Measurements from ENCODE around the gene KCNK10. TPM values are rescaled to one million over a fixed set of nuclear protein-coding genes. Genes with fewer than 3 reads are reported as not detected.

Gene KCNK10
- total RNA-seq, 1 donor from 2014 or later: 0.24 TPM

- Mint-ChIP-seq H3K4me1 (ENCODE audit: low read depth) (no peaks in the 10 kb centered on the region), H3K9me3 (ENCODE audit: low read depth) (no peaks in the 10 kb centered on the region), H3K27me3 (no peaks in the 10 kb centered on the region), H3K27ac (no peak overlapping the region), H3K36me3 (ENCODE audit: insufficient read depth) (no peaks in the 10 kb centered on the region), H3K4me3 (ENCODE audit: low read depth) (no peak overlapping the region)
- no peak for DNase-seq (ENCODE audit: low spot score, unreplicated experiment)
- no peak for TF ChIP-seq CTCF (IDR thresholded peaks at IDR 0.05; ENCODE audit: unreplicated experiment)
Observed at GRCh38 chr14:88342980-88343379, 19.9 kb upstream of the KCNK10 start.

DNA sequence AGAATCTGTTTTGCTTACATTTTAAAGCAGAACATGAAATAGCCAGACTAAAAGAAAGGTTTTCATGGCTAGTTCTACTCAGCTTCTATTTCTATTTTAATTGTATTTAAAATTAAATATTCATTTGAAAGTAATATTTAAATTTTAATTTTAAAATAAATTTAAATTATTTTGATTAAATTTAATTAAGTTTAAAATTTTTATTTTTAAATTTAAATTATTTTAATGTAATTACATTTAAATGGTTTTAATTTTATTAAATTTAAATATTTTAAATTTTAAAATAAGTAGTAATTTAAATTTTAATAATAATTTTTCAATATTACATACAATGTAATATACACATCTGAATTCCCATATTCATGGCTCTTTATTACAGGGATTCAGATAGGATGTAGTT is 17.3 kb upstream of the KCNK10 start:
- Mint-ChIP-seq H3K36me3 (ENCODE audit: insufficient read depth) (no peaks in the 10 kb centered on the region), H3K4me1 (ENCODE audit: low read depth) (no peaks in the 10 kb centered on the region), H3K27ac (no peak overlapping the region), H3K27me3 (peaks cover 3% of the 10 kb centered on the region), H3K9me3 (ENCODE audit: low read depth) (no peaks in the 10 kb centered on the region), H3K4me3 (ENCODE audit: low read depth) (no peak overlapping the region)
- DNase-seq (ENCODE audit: low spot score, unreplicated experiment): no peak
- no peak for TF ChIP-seq CTCF (IDR thresholded peaks at IDR 0.05; ENCODE audit: unreplicated experiment)

- no peak for DNase-seq (ENCODE audit: low spot score, unreplicated experiment)
- peaks cover 37% of the 10 kb centered on the region for H3K27me3 Mint-ChIP-seq
- no peak for TF ChIP-seq CTCF (IDR thresholded peaks at IDR 0.05; ENCODE audit: unreplicated experiment)
Observed at GRCh38 chr14:88333036-88333435, 10.0 kb upstream of the KCNK10 start.

GRCh38 chr14:88327497-88327896 is 4.4 kb upstream of the KCNK10 start:
- H3K27ac Mint-ChIP-seq: no peak overlapping the region
- H3K4me1 Mint-ChIP-seq (ENCODE audit: low read depth): peaks cover 4% of the 10 kb centered on the region
- H3K27me3 Mint-ChIP-seq: peaks cover 73% of the 10 kb centered on the region
- no peaks in the 10 kb centered on the region for H3K36me3 Mint-ChIP-seq (ENCODE audit: insufficient read depth)
- no peak for DNase-seq (ENCODE audit: low spot score, unreplicated experiment)
- TF ChIP-seq CTCF (IDR thresholded peaks at IDR 0.05; ENCODE audit: unreplicated experiment): no peak
- no peak overlapping the region for H3K4me3 Mint-ChIP-seq (ENCODE audit: low read depth)
- no peaks in the 10 kb centered on the region for H3K9me3 Mint-ChIP-seq (ENCODE audit: low read depth)

More at GRCh38 chr14:88333036-88333435, 10.0 kb upstream of the KCNK10 start:
- H3K36me3 Mint-ChIP-seq (ENCODE audit: insufficient read depth): no peaks in the 10 kb centered on the region
- no peak overlapping the region for H3K4me3 Mint-ChIP-seq (ENCODE audit: low read depth)
- H3K9me3 Mint-ChIP-seq (ENCODE audit: low read depth): no peaks in the 10 kb centered on the region
- H3K4me1 Mint-ChIP-seq (ENCODE audit: low read depth): no peaks in the 10 kb centered on the region
- H3K27ac Mint-ChIP-seq: no peak overlapping the region

GRCh38 chr14:88326352-88327103 is 3.5 kb upstream of the KCNK10 start:
- Mint-ChIP-seq H3K36me3 (ENCODE audit: insufficient read depth) (no peaks in the 10 kb centered on the region), H3K9me3 (ENCODE audit: low read depth) (no peaks in the 10 kb centered on the region), H3K4me3 (ENCODE audit: low read depth) (no peak overlapping the region), H3K27ac (no peak overlapping the region), H3K4me1 (ENCODE audit: low read depth) (peaks cover 4% of the 10 kb centered on the region), H3K27me3 (peaks cover 71% of the 10 kb centered on the region)
- TF ChIP-seq CTCF (IDR thresholded peaks at IDR 0.05; ENCODE audit: unreplicated experiment): no peak
- DNase-seq (ENCODE audit: low spot score, unreplicated experiment): no peak

All from progenitor cell of endocrine pancreas (in vitro differentiated cells).